HG03439 (cell line): ENCODE results near the gene ATL1.
A peak's percentile ranks its signal among the peaks of the same experiment; 100 is the strongest.
"Not testable (repeated sequence)": the region's sequence is repeated elsewhere in the genome, so short reads cannot be mapped to it uniquely, and the experiment has no call there.

ENCODE experiments used
- ATAC-seq: cut with Tn5 transposase; IDR thresholded peaks from one replicate; pipeline ENCODE4 v1.9.1; 2021; ENCODE audit warnings: mild to moderate bottlenecking, moderate library complexity; ENCODE audit not compliant: unreplicated experiment

The ATL1 gene

DNA sequence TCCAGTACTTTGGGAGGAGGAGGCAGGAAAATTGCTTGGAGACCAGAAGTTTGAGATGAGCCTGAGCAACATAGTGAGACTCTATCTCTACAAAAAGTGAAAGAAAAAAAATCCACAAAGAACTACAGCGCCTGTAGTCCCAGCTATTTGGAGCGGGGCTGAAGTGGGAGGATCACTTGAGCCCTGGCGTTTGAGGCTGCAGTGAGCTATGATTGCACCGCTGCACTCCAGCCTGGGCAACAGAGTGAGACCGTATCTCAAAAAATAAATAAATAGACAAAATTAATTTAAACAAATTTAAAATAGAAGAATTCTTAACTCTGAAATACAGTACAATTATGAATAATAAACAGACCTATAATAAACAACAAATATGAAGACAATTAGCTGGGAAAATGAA lies 40.9 kb downstream of the ATL1 start:
- no peak for ATAC-seq

DNA sequence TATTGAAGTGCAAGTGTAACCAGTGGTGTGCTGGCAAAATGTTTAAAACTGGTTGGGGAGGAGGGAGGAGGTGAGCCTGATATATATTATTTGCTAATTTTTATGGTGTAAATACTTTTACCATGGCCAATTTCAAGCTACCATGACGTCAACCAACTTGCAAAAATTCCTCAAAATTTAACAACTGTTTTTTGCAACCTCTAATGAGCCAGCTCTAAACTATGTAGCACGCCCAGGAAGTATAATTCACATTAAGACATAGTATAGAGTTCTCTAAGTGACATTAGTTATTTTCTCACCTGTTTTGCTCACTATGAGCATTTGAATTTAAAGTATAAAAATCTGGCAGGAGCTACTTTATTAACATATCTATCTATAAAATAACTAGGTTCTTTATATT lies 41.4 kb downstream of the ATL1 start:
- ATAC-seq = no peak

GRCh38 chr14:50602035-50602434 lies 42.1 kb downstream of the ATL1 start:
- no peak for ATAC-seq

- ATAC-seq = no peak
These were observed 43.6 kb downstream of the ATL1 start for GRCh38 chr14:50603565-50603964.

DNA sequence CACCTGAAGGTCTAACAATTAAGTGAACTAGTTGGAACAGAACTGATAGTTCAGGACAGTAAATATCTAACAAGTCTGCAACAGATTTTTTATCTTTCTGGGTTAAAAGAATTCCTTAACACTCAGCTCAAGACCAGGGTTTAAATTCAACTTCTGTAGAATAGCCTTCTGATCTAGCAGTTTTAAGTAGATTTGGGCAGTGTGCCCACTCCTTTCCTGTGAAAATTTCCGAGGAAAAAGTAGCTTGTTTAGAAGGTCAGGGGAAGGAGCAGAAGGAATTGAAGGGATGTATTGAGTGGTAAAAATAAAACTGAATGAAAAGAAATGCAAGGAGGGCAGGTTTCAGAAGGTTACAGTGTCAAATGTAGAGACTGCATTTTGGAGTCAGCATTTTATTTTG lies 45.8 kb downstream of the ATL1 start:
- no peak for ATAC-seq

- no peak for ATAC-seq
These were observed 46.5 kb downstream of the ATL1 start for GRCh38 chr14:50606468-50606867.

DNA sequence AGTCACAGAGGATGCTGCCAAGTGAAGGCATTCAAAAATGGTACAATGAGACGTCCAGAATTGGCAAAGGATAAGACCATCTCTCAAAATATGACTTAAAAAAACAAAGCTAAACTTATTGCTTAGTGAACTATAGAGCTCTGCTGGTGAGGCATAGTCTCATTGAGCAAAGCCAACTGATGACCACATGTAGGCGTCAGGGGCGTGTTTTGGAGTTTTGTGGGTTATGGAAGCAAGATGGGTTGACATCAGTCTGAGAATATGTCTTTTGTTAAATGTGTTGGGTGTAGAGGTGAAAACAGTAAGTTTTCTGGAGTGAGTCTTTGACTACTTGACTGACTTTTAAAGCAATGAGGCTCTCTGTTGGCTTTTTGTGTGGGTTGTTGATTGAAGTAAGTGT lies 47.2 kb downstream of the ATL1 start:
- ATAC-seq = no peak

DNA sequence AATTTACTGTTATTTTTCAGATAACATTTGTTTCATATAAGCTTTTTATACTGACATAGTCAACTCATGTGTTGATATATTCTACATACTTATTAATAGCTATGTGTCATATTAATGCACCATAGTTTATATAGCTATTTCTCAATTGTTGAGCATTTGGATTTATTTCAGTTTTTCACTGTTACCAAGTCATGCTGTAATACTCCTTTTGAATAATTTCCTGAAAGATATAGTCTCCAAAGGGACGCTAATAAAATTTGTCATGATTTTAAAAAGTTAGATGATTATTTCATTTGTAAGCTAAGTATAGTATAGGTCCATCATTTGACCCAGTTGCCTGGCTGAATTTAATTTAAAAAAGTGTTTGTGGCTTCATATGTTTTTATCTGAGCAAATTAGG lies 47.8 kb downstream of the ATL1 start:
- no peak for ATAC-seq

DNA sequence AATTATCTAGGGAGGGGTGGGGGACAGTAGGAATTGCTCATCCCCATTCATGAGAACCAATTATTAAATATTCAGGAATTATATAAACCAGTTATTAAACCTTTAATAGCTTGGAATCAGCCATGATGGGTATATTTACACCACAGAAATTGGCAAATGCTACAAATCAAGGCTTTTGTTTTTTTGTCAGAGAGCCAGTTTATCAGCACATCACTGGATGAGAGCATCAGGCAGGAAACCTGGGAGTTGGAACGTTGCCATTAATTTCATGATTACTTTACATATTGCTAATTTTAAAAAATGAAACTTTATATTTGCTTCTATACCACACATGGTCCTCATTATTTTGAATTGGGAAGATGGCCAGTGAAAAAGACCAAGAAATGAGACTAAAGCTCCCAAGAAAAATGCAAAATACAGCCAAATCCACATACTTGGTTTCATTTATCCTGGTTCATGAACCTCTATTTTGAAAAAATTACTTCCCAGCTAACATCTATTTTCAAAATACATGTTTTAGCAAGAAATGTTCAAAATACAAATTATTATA lies 48.4 kb downstream of the ATL1 start:
- ATAC-seq = no peak

DNA sequence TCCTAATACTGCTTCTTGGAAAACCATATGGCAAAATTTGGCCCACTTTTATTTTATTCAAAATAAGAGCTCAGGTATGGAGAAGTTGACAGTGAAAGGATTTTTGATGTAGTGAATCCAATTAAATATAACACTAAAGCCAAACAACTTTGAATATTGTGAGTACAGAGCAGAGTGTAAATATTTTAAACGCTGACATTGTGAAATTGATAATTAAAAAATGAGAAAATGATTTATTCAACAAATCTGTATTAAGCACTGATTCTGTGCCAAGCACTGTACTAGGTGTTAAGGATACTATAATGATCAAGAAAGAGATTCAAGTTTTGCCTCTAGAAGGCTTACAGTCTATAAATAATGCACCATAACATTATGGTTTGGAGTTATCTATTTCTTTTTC lies 50.5 kb downstream of the ATL1 start:
- ATAC-seq = no peak

GRCh38 chr14:50612806-50613205 lies 52.9 kb downstream of the ATL1 start:
- no peak for ATAC-seq

DNA sequence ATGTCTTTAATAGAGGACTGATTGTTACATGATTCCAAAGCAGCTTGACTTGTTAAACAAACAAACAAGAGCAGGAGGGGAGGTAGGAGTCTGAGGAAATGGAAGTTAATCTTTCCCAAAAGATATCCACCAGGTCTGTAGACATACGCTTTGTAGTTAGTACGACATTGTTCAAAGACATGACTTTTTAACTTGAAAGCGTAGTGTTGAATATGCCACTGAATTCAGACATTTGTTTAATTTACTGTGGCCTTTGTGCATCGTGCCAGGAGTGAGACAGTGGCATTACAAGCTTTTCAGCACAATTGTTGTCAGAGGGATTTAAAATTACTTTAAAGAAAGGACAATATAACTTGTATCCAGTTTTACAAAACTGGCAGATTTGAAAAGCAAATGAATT lies 55.1 kb downstream of the ATL1 start:
- no peak for ATAC-seq

GRCh38 chr14:50615552-50615951 lies 55.6 kb downstream of the ATL1 start:
- ATAC-seq = no peak

- no peak for ATAC-seq
These were observed 56.3 kb downstream of the ATL1 start for GRCh38 chr14:50616275-50616674.

- ATAC-seq = peak; percentile 71
These were observed 59.7 kb downstream of the ATL1 start for GRCh38 chr14:50619569-50620141.

DNA sequence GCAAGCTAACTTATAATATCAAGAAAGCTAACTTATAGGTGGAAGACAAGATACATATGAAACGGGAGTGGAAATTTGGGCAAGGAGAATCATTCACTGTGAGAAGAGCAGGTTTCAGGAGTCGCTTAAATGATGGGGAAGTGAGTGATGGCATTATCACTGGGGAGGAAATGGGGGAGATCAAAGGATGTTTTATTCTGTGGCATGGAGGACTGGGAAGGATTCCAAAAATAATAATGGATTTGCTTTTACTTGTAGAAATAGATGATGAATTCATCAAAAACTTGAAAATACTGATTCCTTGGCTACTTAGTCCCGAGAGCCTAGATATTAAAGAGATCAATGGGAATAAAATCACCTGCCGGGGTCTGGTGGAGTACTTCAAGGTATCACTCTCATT lies 60.4 kb downstream of the ATL1 start:
- no peak for ATAC-seq

DNA sequence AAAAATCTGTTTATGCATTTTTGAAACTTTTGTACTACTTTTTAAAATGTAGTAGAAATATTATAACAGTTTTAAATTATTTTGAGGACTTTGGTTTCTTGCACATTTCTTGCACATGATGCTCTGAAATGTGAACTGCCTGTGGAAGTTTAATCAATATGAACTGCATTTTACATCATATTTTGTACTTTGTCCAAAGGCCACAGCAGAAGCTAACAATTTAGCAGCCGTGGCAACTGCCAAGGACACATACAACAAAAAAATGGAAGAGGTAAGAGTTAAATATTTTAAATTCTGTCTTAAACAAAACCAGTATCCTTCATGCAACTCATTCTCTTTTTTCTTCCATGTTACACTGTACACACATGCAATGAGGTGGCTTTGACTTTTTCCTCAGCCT lies 63.0 kb downstream of the ATL1 start:
- no peak for ATAC-seq

GRCh38 chr14:50624447-50624846 lies 64.5 kb downstream of the ATL1 start:
- ATAC-seq = no peak

DNA sequence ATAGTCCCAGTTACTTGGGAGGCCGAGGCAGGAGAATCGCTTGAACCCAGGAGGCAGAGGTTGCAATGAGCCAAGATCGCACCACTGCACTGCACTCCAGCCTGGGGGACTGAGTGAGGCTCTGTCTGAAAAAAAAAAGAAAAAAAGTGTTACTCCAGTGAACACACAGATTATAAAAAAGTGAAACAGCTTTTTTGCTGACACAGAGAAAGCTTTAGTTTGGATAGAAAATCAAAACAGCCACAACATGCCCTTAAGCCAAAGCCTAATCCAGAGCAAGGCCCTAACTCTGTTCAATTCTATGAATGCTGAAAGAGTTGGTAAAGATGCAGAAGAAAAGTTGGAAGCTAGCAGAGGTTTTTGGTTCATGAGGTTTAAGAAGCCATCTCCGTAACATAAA lies 65.0 kb downstream of the ATL1 start:
- ATAC-seq = not testable (repeated sequence)

DNA sequence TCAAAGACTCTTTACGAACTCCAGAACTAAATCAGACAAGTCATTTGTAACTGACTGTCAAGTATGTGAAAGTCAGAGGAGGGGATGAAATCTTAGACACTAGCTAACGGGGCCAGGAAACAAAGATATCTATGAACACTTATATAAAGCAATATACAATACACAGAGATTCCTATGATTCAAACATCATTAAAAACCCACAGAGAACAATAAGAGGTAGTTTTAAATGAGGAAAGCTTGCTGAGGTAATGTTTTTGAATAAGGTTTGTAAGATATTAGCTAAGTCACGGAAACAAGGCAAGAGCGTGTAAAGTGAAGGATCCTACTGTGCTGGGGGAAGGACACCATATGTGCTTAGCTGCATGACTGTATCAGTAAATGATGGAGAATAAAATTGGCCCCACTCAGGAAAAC lies 71.5 kb downstream of the ATL1 start:
- no peak for ATAC-seq

DNA sequence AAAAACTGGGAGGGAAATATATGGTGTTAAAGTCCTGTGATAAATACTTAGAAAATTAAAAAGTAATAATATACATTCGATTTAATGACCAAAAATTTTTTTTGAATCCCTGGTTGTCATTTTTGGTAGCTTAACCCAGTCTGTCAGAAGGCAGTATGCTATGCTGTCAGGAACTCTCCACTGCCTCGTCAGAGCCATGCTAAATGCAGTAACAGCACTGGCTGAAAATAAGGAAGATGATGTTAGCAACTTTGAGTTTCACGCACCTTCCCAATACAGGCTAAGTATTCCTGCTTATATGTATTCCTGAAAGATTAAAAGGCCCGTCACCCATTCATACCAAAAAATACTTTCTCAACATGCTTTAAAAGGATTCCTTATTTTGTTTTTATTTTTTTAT lies 74.0 kb downstream of the ATL1 start:
- no peak for ATAC-seq

- ATAC-seq = no peak
These were observed 75.2 kb downstream of the ATL1 start for GRCh38 chr14:50635141-50635540.

- ATAC-seq = peak; percentile 78
These were observed 87.3 kb downstream of the ATL1 start for GRCh38 chr14:50647282-50647681.
